ENCODE data around the gene TAP1. TPM values are rescaled to one million over a fixed set of nuclear protein-coding genes. Genes with fewer than 3 reads are reported as not detected.

The TAP1 gene
- total RNA-seq, 2 experiments from 2014 or later, result 210 to 211 TPM

DNA sequence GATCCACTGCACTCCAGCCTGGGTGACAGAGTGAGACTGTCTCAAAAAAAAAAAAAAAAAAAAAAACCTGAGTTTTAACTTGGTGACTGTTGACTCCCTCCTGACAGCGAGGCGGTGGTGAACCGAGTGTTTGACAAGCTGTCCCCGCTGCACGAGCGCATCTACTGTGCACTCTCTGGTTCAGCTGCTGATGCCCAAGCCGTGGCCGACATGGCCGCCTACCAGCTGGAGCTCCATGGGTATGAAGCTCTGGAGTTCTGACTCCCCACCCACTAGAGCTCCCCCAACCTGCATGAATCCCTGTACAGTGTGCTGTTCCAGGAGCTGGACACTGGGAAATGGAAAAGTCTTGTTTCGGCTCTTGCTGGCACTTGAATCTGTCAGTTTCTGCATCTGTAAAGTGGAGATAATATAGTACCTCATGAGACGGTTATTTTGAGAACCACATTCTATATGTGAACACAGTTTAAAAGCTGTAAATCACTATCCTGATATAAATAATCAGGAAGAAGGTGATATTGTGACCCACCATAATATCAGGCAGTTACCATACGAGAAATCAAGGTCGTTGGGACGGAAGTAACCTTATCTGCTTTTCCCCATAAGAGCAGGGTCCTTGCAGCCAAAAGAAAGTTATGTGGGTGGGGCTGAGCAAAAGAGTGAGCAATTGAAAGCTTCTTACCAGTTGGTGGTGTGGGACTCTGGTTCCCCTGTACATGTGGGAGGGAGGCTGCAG lies 3.8 kb upstream of the TAP1 start:
- POLR2A ChIA-PET, result interaction anchor here (0.6 to 8.1 kb wide), 9 partner anchors 8 to 287 kb away, joined by 3 to 458 read pairs (median 3); partner anchors contain the start of genes BRD2, PSMB8 and TAP2
- ATAC-seq (no peak), DNase-seq (no peak)
- peaks cover 69% of the 10 kb centered on the region for H3K36me3 Mint-ChIP-seq (ENCODE audit: low read depth)
- CTCF ChIA-PET, result interaction anchor here (0.8 to 12.3 kb wide), 11 partner anchors 9 to 129 kb away, joined by 3 to 400 read pairs (median 5); partner anchors contain the start of genes PSMB8 and TAP2
- H3K4me3 Mint-ChIP-seq, result peak overlapping the region; percentile 94
- H3K9me3 Mint-ChIP-seq, result no peaks in the 10 kb centered on the region
- peaks cover 50% of the 10 kb centered on the region for H3K4me1 Mint-ChIP-seq (ENCODE audit: low read depth)
- intact Hi-C loops (cut with micrococcal nuclease), result no loop called here
- TF ChIP-seq, protein P1, sequence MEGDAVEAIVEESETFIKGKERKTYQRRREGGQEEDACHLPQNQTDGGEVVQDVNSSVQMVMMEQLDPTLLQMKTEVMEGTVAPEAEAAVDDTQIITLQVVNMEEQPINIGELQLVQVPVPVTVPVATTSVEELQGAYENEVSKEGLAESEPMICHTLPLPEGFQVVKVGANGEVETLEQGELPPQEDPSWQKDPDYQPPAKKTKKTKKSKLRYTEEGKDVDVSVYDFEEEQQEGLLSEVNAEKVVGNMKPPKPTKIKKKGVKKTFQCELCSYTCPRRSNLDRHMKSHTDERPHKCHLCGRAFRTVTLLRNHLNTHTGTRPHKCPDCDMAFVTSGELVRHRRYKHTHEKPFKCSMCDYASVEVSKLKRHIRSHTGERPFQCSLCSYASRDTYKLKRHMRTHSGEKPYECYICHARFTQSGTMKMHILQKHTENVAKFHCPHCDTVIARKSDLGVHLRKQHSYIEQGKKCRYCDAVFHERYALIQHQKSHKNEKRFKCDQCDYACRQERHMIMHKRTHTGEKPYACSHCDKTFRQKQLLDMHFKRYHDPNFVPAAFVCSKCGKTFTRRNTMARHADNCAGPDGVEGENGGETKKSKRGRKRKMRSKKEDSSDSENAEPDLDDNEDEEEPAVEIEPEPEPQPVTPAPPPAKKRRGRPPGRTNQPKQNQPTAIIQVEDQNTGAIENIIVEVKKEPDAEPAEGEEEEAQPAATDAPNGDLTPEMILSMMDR (IDR thresholded peaks at IDR 0.05), result no peak
- H3K27me3 Mint-ChIP-seq, result no peaks in the 10 kb centered on the region
- H3K27ac Mint-ChIP-seq, result peak overlapping the region; percentile 63

DNA sequence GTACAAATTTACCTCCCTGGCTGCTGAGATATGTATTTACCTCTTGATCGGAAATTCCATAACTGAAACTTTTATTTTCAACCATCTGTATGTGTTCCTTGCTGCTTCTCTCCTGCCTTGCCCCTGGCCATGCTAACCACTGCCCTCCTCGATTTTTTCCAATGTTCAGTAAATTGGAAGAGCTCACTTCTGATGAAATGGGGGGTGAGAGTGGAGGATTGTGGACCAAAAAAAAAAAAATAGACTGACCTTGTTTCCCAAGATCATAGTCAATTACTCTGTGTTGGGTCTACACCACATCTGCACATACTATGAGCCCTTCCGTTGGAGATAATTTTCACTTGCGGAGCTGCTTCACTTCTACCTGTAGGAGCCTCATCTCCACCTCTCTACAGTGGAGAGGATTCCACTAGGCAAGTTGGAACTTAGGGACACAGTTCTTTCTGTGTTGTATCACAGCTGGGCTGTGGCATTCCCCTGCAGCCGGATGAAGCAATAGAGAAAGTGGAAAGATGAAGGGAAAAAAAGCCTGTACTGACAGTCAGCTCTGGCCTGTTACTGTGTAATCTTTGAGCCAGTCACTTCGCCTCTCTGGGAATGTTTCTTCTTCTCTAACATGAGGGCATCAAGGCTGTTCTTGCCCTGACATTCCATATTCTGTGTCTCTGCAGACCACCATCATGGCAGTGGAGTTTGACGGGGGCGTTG lies 2.1 kb upstream of the TAP1 start:
- H3K9me3 Mint-ChIP-seq, result no peaks in the 10 kb centered on the region
- peak overlapping the region; percentile 94 for H3K4me3 Mint-ChIP-seq
- H3K4me1 Mint-ChIP-seq (ENCODE audit: low read depth), result peaks cover 51% of the 10 kb centered on the region
- peaks cover 75% of the 10 kb centered on the region for H3K36me3 Mint-ChIP-seq (ENCODE audit: low read depth)
- no peak for DNase-seq
- POLR2A ChIA-PET, result interaction anchor here (1.2 to 8.1 kb wide), 9 partner anchors 9 to 115 kb away, joined by 3 to 458 read pairs (median 9); partner anchors contain the start of genes BRD2, PSMB8 and TAP2
- H3K27ac Mint-ChIP-seq, result peak overlapping the region; percentile 100
- intact Hi-C loops (cut with micrococcal nuclease), result no loop called here
- CTCF ChIA-PET, result interaction anchor here (0.7 to 12.3 kb wide), 13 partner anchors 8 to 129 kb away, joined by 3 to 400 read pairs (median 4); partner anchors contain the start of genes HLA-DMA, PSMB8 and TAP2
- TF ChIP-seq, protein P1 (IDR thresholded peaks at IDR 0.05), result no peak
- no peaks in the 10 kb centered on the region for H3K27me3 Mint-ChIP-seq
- no peak for ATAC-seq

DNA sequence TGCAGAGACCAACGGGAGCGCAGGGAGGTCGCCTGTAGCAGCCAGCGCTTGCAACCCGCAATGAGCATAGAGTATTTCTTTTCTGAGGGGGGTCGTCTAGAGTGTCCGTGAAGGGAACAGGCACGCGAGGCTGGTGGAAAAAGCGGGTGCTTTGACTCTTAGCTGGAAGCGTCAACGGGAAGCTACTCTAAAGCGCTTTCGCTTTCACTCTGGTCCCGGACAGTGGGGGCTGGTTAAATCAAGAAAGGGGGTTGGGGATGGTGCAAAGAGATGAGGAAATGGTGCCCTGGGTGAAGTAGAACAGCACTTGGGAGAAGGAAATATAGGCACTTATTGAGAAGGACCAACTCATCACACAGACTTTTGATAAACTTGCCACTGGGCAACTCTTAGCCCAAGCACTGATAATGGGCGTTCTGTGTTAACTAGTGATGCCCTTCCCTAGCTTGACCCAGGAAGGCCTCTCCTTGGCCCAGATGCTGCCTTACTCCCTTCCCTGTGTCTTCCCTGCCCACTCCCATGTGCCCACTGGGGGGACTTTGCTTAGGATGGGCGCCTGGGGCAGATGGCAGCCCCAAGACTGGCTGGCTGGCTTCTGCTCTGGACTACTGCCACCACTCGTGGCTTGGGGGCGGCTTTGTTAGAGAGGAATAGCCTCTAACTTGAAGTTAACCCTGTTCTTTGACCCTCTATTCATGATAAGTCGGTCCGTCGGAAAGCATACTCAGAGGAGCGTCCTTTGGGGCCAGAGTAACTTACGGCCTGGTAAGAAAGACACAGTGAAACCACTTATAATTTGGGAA lies 1.1 kb upstream of the TAP1 start:
- TF ChIP-seq, protein P1 (IDR thresholded peaks at IDR 0.05), result no peak
- POLR2A ChIA-PET, result interaction anchor here (0.6 to 8.1 kb wide), 13 partner anchors 10 to 1015 kb away, joined by 3 to 458 read pairs (median 4); partner anchors contain the start of genes BRD2, PSMB8 and TAP2
- peak; percentile 28 for ATAC-seq
- H3K27ac Mint-ChIP-seq, result peak overlapping the region; percentile 100
- peaks cover 55% of the 10 kb centered on the region for H3K4me1 Mint-ChIP-seq (ENCODE audit: low read depth)
- H3K9me3 Mint-ChIP-seq, result no peaks in the 10 kb centered on the region
- H3K36me3 Mint-ChIP-seq (ENCODE audit: low read depth), result peaks cover 80% of the 10 kb centered on the region
- no peaks in the 10 kb centered on the region for H3K27me3 Mint-ChIP-seq
- peak overlapping the region; percentile 94 for H3K4me3 Mint-ChIP-seq
- peak; percentile 74 for DNase-seq
- CTCF ChIA-PET, result interaction anchor here (1.0 to 12.3 kb wide), 12 partner anchors 10 to 130 kb away, joined by 3 to 400 read pairs (median 6); partner anchors contain the start of genes HLA-DMA, PSMB8 and TAP2
- intact Hi-C loops (cut with micrococcal nuclease), result no loop called here

DNA sequence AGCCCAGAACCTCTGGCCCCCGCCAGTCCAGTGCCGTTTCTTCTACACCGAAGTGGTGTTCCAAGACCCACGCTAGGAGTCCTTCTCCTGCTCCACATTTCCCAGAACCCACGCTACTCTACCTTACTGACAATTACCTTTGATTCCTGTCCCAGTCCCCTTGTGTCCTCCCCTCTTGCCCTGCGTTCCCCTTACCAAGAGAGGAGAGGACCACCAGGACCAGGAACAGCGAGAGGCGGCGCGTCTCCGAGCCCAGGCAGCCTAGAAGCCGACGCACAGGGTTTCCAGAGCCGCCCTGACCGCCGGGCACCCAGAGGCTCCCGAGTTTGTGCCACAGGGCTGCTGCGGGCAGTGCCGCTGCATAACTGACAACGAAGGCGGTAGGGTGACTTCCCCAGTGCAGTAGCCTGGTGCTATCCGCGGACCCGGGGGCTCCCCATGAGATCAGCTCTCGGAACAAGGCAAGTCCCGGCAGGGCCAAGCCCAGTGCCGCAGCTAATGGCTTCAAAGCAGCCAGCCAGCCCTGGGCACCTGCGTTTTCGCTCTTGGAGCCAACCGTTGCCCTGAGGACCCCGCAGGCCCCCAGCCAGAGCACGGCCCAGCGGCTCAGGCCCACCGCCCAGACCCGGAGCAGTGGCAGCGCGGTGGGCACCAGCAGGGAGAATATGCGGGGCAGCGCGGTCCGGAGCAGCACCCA lies 512 bp downstream of the TAP1 start:
- DNase-seq (peak; percentile 84), ATAC-seq (peak; percentile 42)
- H3K27ac Mint-ChIP-seq, result peak overlapping the region; percentile 98
- intact Hi-C loops (cut with micrococcal nuclease), result loop anchor here (1.0 to 2.0 kb wide), 2 partner anchors 14 to 15 kb away; partner anchors contain the start of gene TAP2
- no peaks in the 10 kb centered on the region for H3K9me3 Mint-ChIP-seq
- H3K36me3 Mint-ChIP-seq (ENCODE audit: low read depth), result peaks cover 79% of the 10 kb centered on the region
- POLR2A ChIA-PET, result interaction anchor here (0.7 to 8.1 kb wide), 17 partner anchors 11 to 1312 kb away, joined by 3 to 458 read pairs (median 3); partner anchors contain the start of genes BRD2, DDX39B, GPSM3 and PSMB8
- TF ChIP-seq, protein P1 (IDR thresholded peaks at IDR 0.05), result no peak
- peak overlapping the region; percentile 94 for H3K4me3 Mint-ChIP-seq
- peaks cover 53% of the 10 kb centered on the region for H3K4me1 Mint-ChIP-seq (ENCODE audit: low read depth)
- no peaks in the 10 kb centered on the region for H3K27me3 Mint-ChIP-seq
- CTCF ChIA-PET, result interaction anchor here (0.7 to 12.3 kb wide), 10 partner anchors 11 to 132 kb away, joined by 3 to 400 read pairs (median 4); partner anchors contain the start of genes HLA-DMA, PSMB8 and TAP2

Data from activated CD8-positive, alpha-beta T cell treated with anti-CD3 and anti-CD28 coated beads for 36 hours (primary cell).